GM23338 (cell line): Measurements from ENCODE around the gene GDF11. TPM values are rescaled to one million over a fixed set of nuclear protein-coding genes. Genes with fewer than 3 reads are reported as not detected.
A peak's percentile ranks its signal among the peaks of the same experiment; 100 is the strongest.

Source experiments
- ATAC-seq: fragments of 200-7000 bp; cut with Tn5 transposase; 3 replicates; pipeline ENCODE4 v1.9.1; 2020
- DNase-seq: peaks from one replicate; pipeline ENCODE4 v3.0.0-alpha.2; 2015; ENCODE audit warnings: low spot score
- H2AFZ ChIP-seq: fragments of 200-600 bp; sonication (generic); 2 replicates; pipeline ENCODE4 v1.8.0; 2016; ENCODE audit warnings: antibody characterized with exemption, mild to moderate bottlenecking, moderate library complexity
- H3F3A ChIP-seq: fragments of 200-600 bp; sonication (generic); replicated peaks from 2 replicates; pipeline ENCODE4 v1.8.0; 2017; ENCODE audit warnings: antibody characterized with exemption, mixed run types, low read depth
- H3K27ac ChIP-seq: fragments of 200-600 bp; sonication (generic); 2 replicates; pipeline ENCODE4 v1.6.1; 2016; ENCODE audit warnings: low read depth
- H3K27me3 ChIP-seq: fragments of 200-600 bp; sonication (generic); 2 replicates; pipeline ENCODE4 v1.8.0; 2016; ENCODE audit warnings: mild to moderate bottlenecking, mixed run types, moderate library complexity; ENCODE audit not compliant: insufficient read depth
- H3K36me3 ChIP-seq: fragments of 200-600 bp; sonication (generic); 2 replicates; pipeline ENCODE4 v1.8.0; 2016; ENCODE audit warnings: mild to moderate bottlenecking; ENCODE audit not compliant: insufficient read depth
- H3K4me1 ChIP-seq: fragments of 200-600 bp; sonication (generic); 2 replicates; pipeline ENCODE4 v1.8.0; 2016; ENCODE audit warnings: mild to moderate bottlenecking, moderate library complexity; ENCODE audit not compliant: insufficient read depth
- H3K4me2 ChIP-seq: fragments of 200-600 bp; sonication (generic); 2 replicates; pipeline ENCODE4 v1.7.1; 2017; ENCODE audit warnings: mixed run types
- H3K4me3 ChIP-seq: fragments of 200-600 bp; sonication (generic); 2 replicates; pipeline ENCODE4 v1.6.1; 2016; ENCODE audit warnings: mixed run types
- H3K79me2 ChIP-seq: fragments of 200-600 bp; sonication (generic); replicated peaks from 2 replicates; pipeline ENCODE4 v1.8.0; 2017; ENCODE audit warnings: mild to moderate bottlenecking; ENCODE audit not compliant: insufficient read depth
- H3K9me2 ChIP-seq: fragments of 200-600 bp; sonication (generic); 2 replicates; pipeline ENCODE4 v1.8.0; 2017; ENCODE audit not compliant: insufficient read depth
- H4K20me1 ChIP-seq: fragments of 200-600 bp; sonication (generic); replicated peaks from 2 replicates; pipeline ENCODE4 v1.8.0; 2017; ENCODE audit warnings: mild to moderate bottlenecking; ENCODE audit not compliant: insufficient read depth
- H3K27ac Mint-ChIP-seq: 2 replicates; pipeline ENCODE4 v1.8.0; 2020; ENCODE audit warnings: inconsistent platforms, mild to moderate bottlenecking, moderate library complexity, mixed read lengths
- H3K27me3 Mint-ChIP-seq: 3 replicates; pipeline ENCODE4 v1.8.0; 2022; ENCODE audit warnings: low read depth, mild to moderate bottlenecking, moderate library complexity, mixed read lengths, inconsistent platforms; ENCODE audit not compliant: insufficient read depth, poor library complexity
- H3K36me3 Mint-ChIP-seq: 3 replicates; pipeline ENCODE4 v1.8.0; 2021; ENCODE audit warnings: low read depth, mild to moderate bottlenecking, inconsistent platforms, moderate library complexity, mixed read lengths
- H3K4me1 Mint-ChIP-seq: 3 replicates; pipeline ENCODE4 v1.8.0; 2020; ENCODE audit warnings: mild to moderate bottlenecking, inconsistent platforms, mixed read lengths
- H3K4me3 Mint-ChIP-seq: 3 replicates; pipeline ENCODE4 v1.8.0; 2021; ENCODE audit warnings: moderate library complexity, mild to moderate bottlenecking, inconsistent platforms, mixed read lengths
- H3K9me3 Mint-ChIP-seq: 3 replicates; pipeline ENCODE4 v1.8.0; 2020; ENCODE audit warnings: moderate library complexity, mild to moderate bottlenecking, inconsistent platforms, mixed read lengths
- CREB1 ChIP-seq: fragments of 250-450 bp; sonication (Bioruptor Pico); IDR thresholded peaks from 2 replicates; pipeline ENCODE4 v1.5.0; 2020; ENCODE audit warnings: low read depth, mild to moderate bottlenecking, moderate library complexity
- ETS1 ChIP-seq: IDR thresholded peaks from 2 replicates; pipeline ENCODE4 v1.6.1; 2016; ENCODE audit warnings: antibody characterized with exemption
- EZH2 ChIP-seq: fragments of 200-600 bp; sonication (generic); IDR thresholded peaks from one replicate; pipeline ENCODE4 v1.8.0; 2017; ENCODE audit warnings: antibody characterized with exemption, mild to moderate bottlenecking, low read depth; ENCODE audit not compliant: unreplicated experiment
- EZH2phosphoT487 ChIP-seq: fragments of 200-600 bp; sonication (generic); IDR thresholded peaks from one replicate; pipeline ENCODE4 v1.8.1; 2018; ENCODE audit warnings: antibody characterized with exemption; ENCODE audit not compliant: unreplicated experiment
- JUNB ChIP-seq: IDR thresholded peaks from one replicate; pipeline ENCODE4 v1.6.1; 2016; ENCODE audit warnings: antibody characterized with exemption; ENCODE audit not compliant: unreplicated experiment
- STAT1 ChIP-seq: IDR thresholded peaks from one replicate; pipeline ENCODE4 v1.6.1; 2016; ENCODE audit warnings: antibody characterized with exemption; ENCODE audit not compliant: unreplicated experiment
- ZNF114 ChIP-seq: fragments of 250-450 bp; sonication (Bioruptor Pico); IDR thresholded peaks from 2 replicates; pipeline ENCODE4 v1.5.0; 2020; ENCODE audit warnings: mild to moderate bottlenecking, moderate library complexity
- ZNF331 ChIP-seq: fragments of 250-450 bp; sonication (Bioruptor Pico); IDR thresholded peaks from 2 replicates; pipeline ENCODE4 v1.5.0; 2020; ENCODE audit warnings: low read depth, mild to moderate bottlenecking, moderate library complexity
- polyA plus RNA-seq: library from polyadenylated mRNA; unstranded; fragments of >200 nt; fragmentation: Nextera tagmentation; extraction: Ambion mirVana; gene quantifications from 2 replicates; pipeline ENCODE4 v1.2.1, GENCODE V29; 2016
- total RNA-seq: library from RNA; depleted of rRNA; stranded (reverse); fragments of >200 nt; shearing (Covaris generic); gene quantifications from 2 replicates; pipeline ENCODE4 v1.2.3, GENCODE V29; 2014
- TF ChIP-seq, protein P1 (sequence below): IDR thresholded peaks from one replicate; pipeline ENCODE4 v1.6.1; 2018; ENCODE audit warnings: antibody characterized with exemption; ENCODE audit not compliant: unreplicated experiment
- TF ChIP-seq, protein P2 (sequence below): fragments of 250-450 bp; sonication (Bioruptor Pico); IDR thresholded peaks from 2 replicates; pipeline ENCODE4 v1.5.0; 2020; ENCODE audit warnings: mild to moderate bottlenecking, moderate library complexity

GDF11 gene
- total and polyA plus RNA-seq, 2 experiments from 2014 or later, result 3.7 to 12.5 TPM

- TF ChIP-seq EZH2phosphoT487 (no peak), ZNF114 (CRISPR knock-in tag) (no peak), JUNB (no peak), ETS1 (no peak), ZNF331 (no peak), EZH2 (no peak), STAT1 (no peak)
- TF ChIP-seq, protein P1, sequence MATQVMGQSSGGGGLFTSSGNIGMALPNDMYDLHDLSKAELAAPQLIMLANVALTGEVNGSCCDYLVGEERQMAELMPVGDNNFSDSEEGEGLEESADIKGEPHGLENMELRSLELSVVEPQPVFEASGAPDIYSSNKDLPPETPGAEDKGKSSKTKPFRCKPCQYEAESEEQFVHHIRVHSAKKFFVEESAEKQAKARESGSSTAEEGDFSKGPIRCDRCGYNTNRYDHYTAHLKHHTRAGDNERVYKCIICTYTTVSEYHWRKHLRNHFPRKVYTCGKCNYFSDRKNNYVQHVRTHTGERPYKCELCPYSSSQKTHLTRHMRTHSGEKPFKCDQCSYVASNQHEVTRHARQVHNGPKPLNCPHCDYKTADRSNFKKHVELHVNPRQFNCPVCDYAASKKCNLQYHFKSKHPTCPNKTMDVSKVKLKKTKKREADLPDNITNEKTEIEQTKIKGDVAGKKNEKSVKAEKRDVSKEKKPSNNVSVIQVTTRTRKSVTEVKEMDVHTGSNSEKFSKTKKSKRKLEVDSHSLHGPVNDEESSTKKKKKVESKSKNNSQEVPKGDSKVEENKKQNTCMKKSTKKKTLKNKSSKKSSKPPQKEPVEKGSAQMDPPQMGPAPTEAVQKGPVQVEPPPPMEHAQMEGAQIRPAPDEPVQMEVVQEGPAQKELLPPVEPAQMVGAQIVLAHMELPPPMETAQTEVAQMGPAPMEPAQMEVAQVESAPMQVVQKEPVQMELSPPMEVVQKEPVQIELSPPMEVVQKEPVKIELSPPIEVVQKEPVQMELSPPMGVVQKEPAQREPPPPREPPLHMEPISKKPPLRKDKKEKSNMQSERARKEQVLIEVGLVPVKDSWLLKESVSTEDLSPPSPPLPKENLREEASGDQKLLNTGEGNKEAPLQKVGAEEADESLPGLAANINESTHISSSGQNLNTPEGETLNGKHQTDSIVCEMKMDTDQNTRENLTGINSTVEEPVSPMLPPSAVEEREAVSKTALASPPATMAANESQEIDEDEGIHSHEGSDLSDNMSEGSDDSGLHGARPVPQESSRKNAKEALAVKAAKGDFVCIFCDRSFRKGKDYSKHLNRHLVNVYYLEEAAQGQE, result no peak
Observed at GRCh38 chr12:55739025-55739378, 3.9 kb upstream of the GDF11 start (continued).

DNA sequence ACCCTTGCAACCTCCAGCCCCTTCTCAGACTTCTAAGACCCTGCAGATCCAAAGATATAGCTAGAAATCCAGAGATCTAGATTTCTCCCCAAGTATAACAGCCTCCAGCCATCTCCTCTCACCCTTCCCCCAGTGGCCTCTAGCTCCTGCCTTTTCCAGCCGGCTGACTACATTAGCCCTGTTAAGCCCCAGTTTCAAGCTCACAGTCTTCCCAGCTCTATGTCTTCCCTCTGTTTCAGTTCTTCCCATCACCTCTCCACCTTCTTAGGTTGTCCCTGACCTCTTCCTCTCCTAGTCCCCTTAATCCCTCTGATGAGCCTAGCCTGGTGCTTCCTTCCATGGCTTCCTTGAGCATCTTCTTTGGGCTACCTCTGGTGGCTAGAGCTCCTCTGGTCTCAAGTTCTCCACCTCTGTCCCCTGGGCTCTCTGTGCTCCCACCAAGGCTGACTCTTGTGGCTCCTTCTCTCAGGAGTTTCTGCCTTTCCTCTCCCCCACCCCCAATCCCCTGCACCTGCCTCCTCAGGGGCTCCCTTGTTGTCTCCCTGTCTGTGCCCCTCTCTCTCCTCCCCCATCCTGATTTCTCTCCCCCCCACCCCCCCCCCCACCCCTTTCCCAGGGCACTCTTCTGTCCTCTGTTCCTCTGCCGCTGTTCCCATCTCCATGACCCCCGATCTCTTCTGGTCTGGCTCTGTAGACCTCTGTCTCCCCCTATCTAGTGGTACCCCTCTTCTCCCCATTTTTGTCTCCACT, 816 bp upstream of the GDF11 start:
- H3K36me3 Mint-ChIP-seq, result peaks cover 4% of the 10 kb centered on the region
- peak overlapping the region; percentile 12; the same call in 1 of the 2 replicates for H3K27ac Mint-ChIP-seq
- Histone ChIP-seq H3K27ac (no peak overlapping the region), H3F3A (peaks cover 16% of the 10 kb centered on the region), H3K79me2 (peaks cover 28% of the 10 kb centered on the region), H2AFZ (peak overlapping the region; percentile 91; the same call in 1 of the 2 replicates), H3K4me2 (peak overlapping the region; percentile 87), H3K36me3 (no peaks in the 10 kb centered on the region), H3K4me1 (peaks cover 25% of the 10 kb centered on the region), H3K27me3 (no peaks in the 10 kb centered on the region), H4K20me1 (no peaks in the 10 kb centered on the region; the same call in 1 of the 2 replicates), H3K9me2 (no peaks in the 10 kb centered on the region), H3K4me3 (peak overlapping the region; percentile 53)
- H3K4me3 Mint-ChIP-seq, result peak overlapping the region; percentile 74
- ATAC-seq (no peak), DNase-seq (no peak)
- H3K4me1 Mint-ChIP-seq, result peaks cover 42% of the 10 kb centered on the region
- peaks cover 19% of the 10 kb centered on the region for H3K27me3 Mint-ChIP-seq
- H3K9me3 Mint-ChIP-seq, result no peaks in the 10 kb centered on the region; the same call in 2 of the 3 replicates
- TF ChIP-seq, protein P1, result no peak
- TF ChIP-seq, protein P2, sequence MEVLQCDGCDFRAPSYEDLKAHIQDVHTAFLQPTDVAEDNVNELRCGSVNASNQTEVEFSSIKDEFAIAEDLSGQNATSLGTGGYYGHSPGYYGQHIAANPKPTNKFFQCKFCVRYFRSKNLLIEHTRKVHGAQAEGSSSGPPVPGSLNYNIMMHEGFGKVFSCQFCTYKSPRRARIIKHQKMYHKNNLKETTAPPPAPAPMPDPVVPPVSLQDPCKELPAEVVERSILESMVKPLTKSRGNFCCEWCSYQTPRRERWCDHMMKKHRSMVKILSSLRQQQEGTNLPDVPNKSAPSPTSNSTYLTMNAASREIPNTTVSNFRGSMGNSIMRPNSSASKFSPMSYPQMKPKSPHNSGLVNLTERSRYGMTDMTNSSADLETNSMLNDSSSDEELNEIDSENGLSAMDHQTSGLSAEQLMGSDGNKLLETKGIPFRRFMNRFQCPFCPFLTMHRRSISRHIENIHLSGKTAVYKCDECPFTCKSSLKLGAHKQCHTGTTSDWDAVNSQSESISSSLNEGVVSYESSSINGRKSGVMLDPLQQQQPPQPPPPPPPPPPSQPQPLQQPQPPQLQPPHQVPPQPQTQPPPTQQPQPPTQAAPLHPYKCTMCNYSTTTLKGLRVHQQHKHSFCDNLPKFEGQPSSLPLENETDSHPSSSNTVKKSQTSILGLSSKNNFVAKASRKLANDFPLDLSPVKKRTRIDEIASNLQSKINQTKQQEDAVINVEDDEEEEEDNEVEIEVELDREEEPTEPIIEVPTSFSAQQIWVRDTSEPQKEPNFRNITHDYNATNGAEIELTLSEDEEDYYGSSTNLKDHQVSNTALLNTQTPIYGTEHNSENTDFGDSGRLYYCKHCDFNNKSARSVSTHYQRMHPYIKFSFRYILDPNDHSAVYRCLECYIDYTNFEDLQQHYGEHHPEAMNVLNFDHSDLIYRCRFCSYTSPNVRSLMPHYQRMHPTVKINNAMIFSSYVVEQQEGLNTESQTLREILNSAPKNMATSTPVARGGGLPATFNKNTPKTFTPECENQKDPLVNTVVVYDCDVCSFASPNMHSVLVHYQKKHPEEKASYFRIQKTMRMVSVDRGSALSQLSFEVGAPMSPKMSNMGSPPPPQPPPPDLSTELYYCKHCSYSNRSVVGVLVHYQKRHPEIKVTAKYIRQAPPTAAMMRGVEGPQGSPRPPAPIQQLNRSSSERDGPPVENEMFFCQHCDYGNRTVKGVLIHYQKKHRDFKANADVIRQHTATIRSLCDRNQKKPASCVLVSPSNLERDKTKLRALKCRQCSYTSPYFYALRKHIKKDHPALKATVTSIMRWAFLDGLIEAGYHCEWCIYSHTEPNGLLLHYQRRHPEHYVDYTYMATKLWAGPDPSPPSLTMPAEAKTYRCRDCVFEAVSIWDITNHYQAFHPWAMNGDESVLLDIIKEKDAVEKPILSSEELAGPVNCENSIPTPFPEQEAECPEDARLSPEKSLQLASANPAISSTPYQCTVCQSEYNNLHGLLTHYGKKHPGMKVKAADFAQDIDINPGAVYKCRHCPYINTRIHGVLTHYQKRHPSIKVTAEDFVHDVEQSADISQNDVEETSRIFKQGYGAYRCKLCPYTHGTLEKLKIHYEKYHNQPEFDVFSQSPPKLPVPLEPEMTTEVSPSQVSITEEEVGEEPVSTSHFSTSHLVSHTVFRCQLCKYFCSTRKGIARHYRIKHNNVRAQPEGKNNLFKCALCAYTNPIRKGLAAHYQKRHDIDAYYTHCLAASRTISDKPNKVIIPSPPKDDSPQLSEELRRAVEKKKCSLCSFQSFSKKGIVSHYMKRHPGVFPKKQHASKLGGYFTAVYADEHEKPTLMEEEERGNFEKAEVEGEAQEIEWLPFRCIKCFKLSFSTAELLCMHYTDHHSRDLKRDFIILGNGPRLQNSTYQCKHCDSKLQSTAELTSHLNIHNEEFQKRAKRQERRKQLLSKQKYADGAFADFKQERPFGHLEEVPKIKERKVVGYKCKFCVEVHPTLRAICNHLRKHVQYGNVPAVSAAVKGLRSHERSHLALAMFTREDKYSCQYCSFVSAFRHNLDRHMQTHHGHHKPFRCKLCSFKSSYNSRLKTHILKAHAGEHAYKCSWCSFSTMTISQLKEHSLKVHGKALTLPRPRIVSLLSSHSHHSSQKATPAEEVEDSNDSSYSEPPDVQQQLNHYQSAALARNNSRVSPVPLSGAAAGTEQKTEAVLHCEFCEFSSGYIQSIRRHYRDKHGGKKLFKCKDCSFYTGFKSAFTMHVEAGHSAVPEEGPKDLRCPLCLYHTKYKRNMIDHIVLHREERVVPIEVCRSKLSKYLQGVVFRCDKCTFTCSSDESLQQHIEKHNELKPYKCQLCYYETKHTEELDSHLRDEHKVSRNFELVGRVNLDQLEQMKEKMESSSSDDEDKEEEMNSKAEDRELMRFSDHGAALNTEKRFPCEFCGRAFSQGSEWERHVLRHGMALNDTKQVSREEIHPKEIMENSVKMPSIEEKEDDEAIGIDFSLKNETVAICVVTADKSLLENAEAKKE (CRISPR knock-in tag), result no peak
- TF ChIP-seq STAT1 (no peak), JUNB (no peak), CREB1 (CRISPR knock-in tag) (no peak)
